ENCODE results near the gene C4BPA. TPM values are rescaled to one million over a fixed set of nuclear protein-coding genes. Genes with fewer than 3 reads are reported as not detected.

The C4BPA gene
- polyA plus RNA-seq, 1 of the 3 experiments (the other 2 are of a cell fraction) = not detected

GRCh38 chr1:207062058-207062457 is 42.0 kb upstream of the C4BPA start:
- TF ChIP-seq RCOR1 (IDR thresholded peaks at IDR 0.05; ENCODE audit: low read length) (no peak), RXRA (IDR thresholded peaks at IDR 0.05; ENCODE audit: borderline replicate concordance, low read depth) (no peak), PBX3 (IDR thresholded peaks at IDR 0.05) (no peak), SMC3 (IDR thresholded peaks at IDR 0.05; ENCODE audit: low read depth, low read length) (no peak), YY1 (IDR thresholded peaks at IDR 0.05; ENCODE audit: low read depth) (no peak), NRF1 (IDR thresholded peaks at IDR 0.05; ENCODE audit: low read depth, low read length) (no peak), FOXJ3 (CRISPR knock-in tag; IDR thresholded peaks at IDR 0.05) (no peak), MAX (IDR thresholded peaks at IDR 0.05; ENCODE audit: low read depth) (no peak), FOXM1 (IDR thresholded peaks at IDR 0.05; ENCODE audit: low read depth) (no peak), MEF2A (IDR thresholded peaks at IDR 0.05; ENCODE audit: borderline replicate concordance, low read depth) (no peak), EZH2phosphoT487 (IDR thresholded peaks at IDR 0.05; ENCODE audit: borderline replicate concordance, low read depth) (no peak), RAD21 (IDR thresholded peaks at IDR 0.05; ENCODE audit: low read length) (no peak), IRF3 (IDR thresholded peaks at IDR 0.05; ENCODE audit: low read depth, low read length) (no peak), TAF1 (IDR thresholded peaks at IDR 0.05; ENCODE audit: borderline replicate concordance, low read depth, low read length) (no peak), GATA2 (CRISPR knock-in tag; IDR thresholded peaks at IDR 0.05) (no peak), USF1 (IDR thresholded peaks at IDR 0.05; ENCODE audit: borderline replicate concordance, low read depth) (no peak), ELF1 (IDR thresholded peaks at IDR 0.05) (no peak), MXI1 (IDR thresholded peaks at IDR 0.05; ENCODE audit: low read depth, low read length) (no peak)
- TF ChIP-seq, protein P1, sequence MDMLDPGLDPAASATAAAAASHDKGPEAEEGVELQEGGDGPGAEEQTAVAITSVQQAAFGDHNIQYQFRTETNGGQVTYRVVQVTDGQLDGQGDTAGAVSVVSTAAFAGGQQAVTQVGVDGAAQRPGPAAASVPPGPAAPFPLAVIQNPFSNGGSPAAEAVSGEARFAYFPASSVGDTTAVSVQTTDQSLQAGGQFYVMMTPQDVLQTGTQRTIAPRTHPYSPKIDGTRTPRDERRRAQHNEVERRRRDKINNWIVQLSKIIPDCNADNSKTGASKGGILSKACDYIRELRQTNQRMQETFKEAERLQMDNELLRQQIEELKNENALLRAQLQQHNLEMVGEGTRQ (IDR thresholded peaks at IDR 0.05; ENCODE audit: borderline replicate concordance, low read depth, low read length) = no peak
- TF ChIP-seq, protein P2, sequence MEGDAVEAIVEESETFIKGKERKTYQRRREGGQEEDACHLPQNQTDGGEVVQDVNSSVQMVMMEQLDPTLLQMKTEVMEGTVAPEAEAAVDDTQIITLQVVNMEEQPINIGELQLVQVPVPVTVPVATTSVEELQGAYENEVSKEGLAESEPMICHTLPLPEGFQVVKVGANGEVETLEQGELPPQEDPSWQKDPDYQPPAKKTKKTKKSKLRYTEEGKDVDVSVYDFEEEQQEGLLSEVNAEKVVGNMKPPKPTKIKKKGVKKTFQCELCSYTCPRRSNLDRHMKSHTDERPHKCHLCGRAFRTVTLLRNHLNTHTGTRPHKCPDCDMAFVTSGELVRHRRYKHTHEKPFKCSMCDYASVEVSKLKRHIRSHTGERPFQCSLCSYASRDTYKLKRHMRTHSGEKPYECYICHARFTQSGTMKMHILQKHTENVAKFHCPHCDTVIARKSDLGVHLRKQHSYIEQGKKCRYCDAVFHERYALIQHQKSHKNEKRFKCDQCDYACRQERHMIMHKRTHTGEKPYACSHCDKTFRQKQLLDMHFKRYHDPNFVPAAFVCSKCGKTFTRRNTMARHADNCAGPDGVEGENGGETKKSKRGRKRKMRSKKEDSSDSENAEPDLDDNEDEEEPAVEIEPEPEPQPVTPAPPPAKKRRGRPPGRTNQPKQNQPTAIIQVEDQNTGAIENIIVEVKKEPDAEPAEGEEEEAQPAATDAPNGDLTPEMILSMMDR (IDR thresholded peaks at IDR 0.05) = no peak
- H3K4me3 ChIP-seq (ENCODE audit: low read depth in 2 of 2, low read length in 1 of 2) = no peak overlapping the region
- ChIA-PET POLR2A (no interaction called here), CTCF (interaction anchor here (0.6 kb wide), 1 partner anchor 11 kb away, joined by 3 read pairs; the partner anchor contains the start of gene YOD1)
- no peaks in the 10 kb centered on the region for H3F3A ChIP-seq (replicated peaks; ENCODE audit: insufficient read depth)
- H3K36me3 ChIP-seq (replicated peaks in 1 of 2; ENCODE audit: control insufficient read depth in 1 of 2, insufficient read depth in 2 of 2, low read length in 1 of 2) = peaks cover 0 to 10% of the 10 kb centered on the region in 2 experiments
- H3K79me2 ChIP-seq (ENCODE audit: insufficient read depth) = no peaks in the 10 kb centered on the region
- H2AFZ ChIP-seq (ENCODE audit: low read depth) = no peak overlapping the region
- H3K27ac ChIP-seq (ENCODE audit: low read depth in 2 of 2, low read length in 1 of 2) = no peak overlapping the region
- 57% methylated on average over 1 of the region's 1 CpG for WGBS (ENCODE audit: low lambda C conversion rate)
- no peaks in the 10 kb centered on the region for H4K20me1 ChIP-seq (ENCODE audit: insufficient read depth)
- H3K9ac ChIP-seq = no peak overlapping the region
- H3K4me1 ChIP-seq (ENCODE audit: control insufficient read depth in 1 of 2, insufficient read depth in 2 of 2, low read depth in 1 of 2, low read length in 1 of 2) = no peaks in the 10 kb centered on the region
- H3K27me3 ChIP-seq (ENCODE audit: insufficient read depth) = no peaks in the 10 kb centered on the region
- no peak for DNase-seq
- H3K9me3 ChIP-seq = no peaks in the 10 kb centered on the region
- H3K4me2 ChIP-seq = no peak overlapping the region
- H3K9me2 ChIP-seq = no peaks in the 10 kb centered on the region
